ENCODE results near the gene FHOD3. TPM values are rescaled to one million over a fixed set of nuclear protein-coding genes. Genes with fewer than 3 reads are reported as not detected.

FHOD3 gene
- total RNA-seq, 2 donors from 2014 or later = 2.8 to 3.1 TPM

GRCh38 chr18:36415625-36416024, 118.1 kb downstream of the FHOD3 start:
- Mint-ChIP-seq H3K4me1 (no peaks in the 10 kb centered on the region), H3K36me3 (ENCODE audit: low read depth) (no peaks in the 10 kb centered on the region), H3K4me3 (no peak overlapping the region), H3K9me3 (peaks cover 1% of the 10 kb centered on the region), H3K27ac (no peak overlapping the region), H3K27me3 (ENCODE audit: insufficient read depth) (no peaks in the 10 kb centered on the region)
- Histone ChIP-seq H3K27me3 (ENCODE audit: control insufficient read depth, insufficient read depth, low read length, poor library complexity, severe bottlenecking) (no peaks in the 10 kb centered on the region), H3K4me1 (ENCODE audit: control insufficient read depth, insufficient read depth, low read length) (no peaks in the 10 kb centered on the region), H3K9me3 (ENCODE audit: control insufficient read depth, low read length) (no peaks in the 10 kb centered on the region), H3K9ac (ENCODE audit: extremely low read depth, low read length, poor library complexity, severe bottlenecking) (no peak overlapping the region), H3K4me3 (ENCODE audit: low read length) (no peak overlapping the region), H3K27ac (ENCODE audit: low read depth, low read length) (no peak overlapping the region), H3K36me3 (ENCODE audit: control insufficient read depth, insufficient read depth, low read length) (no peaks in the 10 kb centered on the region)
- DNase-seq = no peak
- 94% methylated on average over 2 of the region's 2 CpGs; no CpG with 5 or more reads in 1 of the 2 experiments for WGBS, 2 experiments (ENCODE audit: insufficient coverage in 1 of 2, insufficient read length in 1 of 2)
- TF ChIP-seq CTCF (conservative IDR thresholded peaks at IDR 0.05) = no peak

GRCh38 chr18:36419188-36419899, 121.8 kb downstream of the FHOD3 start:
- no peak overlapping the region for H3K27ac Mint-ChIP-seq
- H3K4me3 Mint-ChIP-seq = no peak overlapping the region
- H3K36me3 ChIP-seq (ENCODE audit: control insufficient read depth, insufficient read depth, low read length) = no peaks in the 10 kb centered on the region
- no peaks in the 10 kb centered on the region for H3K9me3 ChIP-seq (ENCODE audit: control insufficient read depth, low read length)
- H3K9me3 Mint-ChIP-seq = no peaks in the 10 kb centered on the region
- H3K27me3 Mint-ChIP-seq (ENCODE audit: insufficient read depth) = no peaks in the 10 kb centered on the region
- no peaks in the 10 kb centered on the region for H3K27me3 ChIP-seq (ENCODE audit: control insufficient read depth, insufficient read depth, low read length, poor library complexity, severe bottlenecking)
- H3K4me1 ChIP-seq (ENCODE audit: control insufficient read depth, insufficient read depth, low read length) = no peaks in the 10 kb centered on the region
- WGBS, 2 experiments (ENCODE audit: insufficient coverage in 1 of 2, insufficient read length in 1 of 2) = 87 to 100% methylated on average over 1 to 3 of the region's 3 CpGs
- H3K9ac ChIP-seq (ENCODE audit: extremely low read depth, low read length, poor library complexity, severe bottlenecking) = no peak overlapping the region
- TF ChIP-seq CTCF (conservative IDR thresholded peaks at IDR 0.05) = no peak
- H3K27ac ChIP-seq (ENCODE audit: low read depth, low read length) = no peak overlapping the region
- no peaks in the 10 kb centered on the region for H3K4me1 Mint-ChIP-seq
- no peak for DNase-seq
- no peak overlapping the region for H3K4me3 ChIP-seq (ENCODE audit: low read length)
- no peaks in the 10 kb centered on the region for H3K36me3 Mint-ChIP-seq (ENCODE audit: low read depth)

GRCh38 chr18:36419900-36420531, 122.5 kb downstream of the FHOD3 start:
- H3K27me3 ChIP-seq (ENCODE audit: control insufficient read depth, insufficient read depth, low read length, poor library complexity, severe bottlenecking) = no peaks in the 10 kb centered on the region
- WGBS, 2 experiments (ENCODE audit: insufficient coverage in 1 of 2, insufficient read length in 1 of 2) = 93 to 95% methylated on average over 6 to 7 of the region's 7 CpGs
- Mint-ChIP-seq H3K9me3 (no peaks in the 10 kb centered on the region), H3K36me3 (ENCODE audit: low read depth) (no peaks in the 10 kb centered on the region), H3K27ac (no peak overlapping the region), H3K4me3 (no peak overlapping the region), H3K4me1 (no peaks in the 10 kb centered on the region), H3K27me3 (ENCODE audit: insufficient read depth) (no peaks in the 10 kb centered on the region)
- TF ChIP-seq CTCF (conservative IDR thresholded peaks at IDR 0.05) = peak; percentile 57
- no peak overlapping the region for H3K4me3 ChIP-seq (ENCODE audit: low read length)
- no peak overlapping the region for H3K27ac ChIP-seq (ENCODE audit: low read depth, low read length)
- no peaks in the 10 kb centered on the region for H3K4me1 ChIP-seq (ENCODE audit: control insufficient read depth, insufficient read depth, low read length)
- no peak overlapping the region for H3K9ac ChIP-seq (ENCODE audit: extremely low read depth, low read length, poor library complexity, severe bottlenecking)
- H3K36me3 ChIP-seq (ENCODE audit: control insufficient read depth, insufficient read depth, low read length) = no peaks in the 10 kb centered on the region
- no peak for DNase-seq
- no peaks in the 10 kb centered on the region for H3K9me3 ChIP-seq (ENCODE audit: control insufficient read depth, low read length)
